Measurements from ENCODE around the gene GTF2E1. TPM values are rescaled to one million over a fixed set of nuclear protein-coding genes. Genes with fewer than 3 reads are reported as not detected.
"Not testable (repeated sequence)": the region's sequence is repeated elsewhere in the genome, so short reads cannot be mapped to it uniquely, and the experiment has no call there.

Gene GTF2E1
- polyA plus RNA-seq, 3 donors from 2014 or later: 10.0 to 15.9 (median 11.0) TPM

DNA sequence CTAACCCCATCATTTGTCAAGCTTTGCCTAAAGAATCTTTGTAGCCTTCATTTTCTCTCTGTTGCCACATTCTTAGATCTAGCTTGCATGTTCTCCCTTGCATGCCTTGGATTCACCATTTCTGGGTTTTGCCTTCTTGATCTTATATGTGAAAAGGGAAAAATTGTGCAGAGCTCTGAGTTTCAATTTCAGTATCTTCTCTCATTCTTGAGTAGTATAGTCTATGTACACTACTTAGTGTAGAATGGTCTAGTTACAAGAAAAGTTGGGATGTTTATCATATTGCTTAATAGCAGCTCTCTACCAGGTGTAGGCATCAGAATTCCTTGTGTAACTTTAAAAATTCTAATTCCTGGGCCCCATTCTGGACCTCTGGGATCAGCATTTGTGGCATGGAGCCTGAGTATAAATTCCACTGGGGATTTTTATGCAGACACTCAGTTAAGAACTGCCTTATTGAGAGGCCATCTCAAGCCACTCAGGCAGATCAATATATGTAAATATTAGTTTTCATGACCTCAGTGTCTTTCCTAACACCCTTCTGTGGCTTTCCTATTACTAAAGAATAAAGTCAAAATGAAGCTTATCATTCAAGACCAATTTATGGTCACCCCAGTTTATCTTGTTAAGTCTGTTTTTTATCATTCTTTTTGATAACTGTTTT lies 23.4 kb downstream of the GTF2E1 start:
- Mint-ChIP-seq H3K4me3 (no peak overlapping the region), H3K27ac (no peak overlapping the region), H3K9me3 (no peaks in the 10 kb centered on the region), H3K4me1 (peaks cover 26 to 71% of the 10 kb centered on the region in 2 donors), H3K36me3 (no peaks in the 10 kb centered on the region), H3K27me3 (ENCODE audit: low read depth in 3 of 3) (peaks cover 0 to 1% (median 0%) of the 10 kb centered on the region in 3 donors)
- DNase-seq: no peak

GRCh38 chr3:120766576-120766975 lies 24.0 kb downstream of the GTF2E1 start:
- H3K27ac Mint-ChIP-seq: peak overlapping the region in 1 of 6 donors; percentile 45
- peaks cover 0 to 1% (median 0%) of the 10 kb centered on the region in 3 donors for H3K27me3 Mint-ChIP-seq (ENCODE audit: low read depth in 3 of 3)
- H3K4me3 Mint-ChIP-seq: no peak overlapping the region
- no peaks in the 10 kb centered on the region for H3K9me3 Mint-ChIP-seq
- peaks cover 21 to 66% of the 10 kb centered on the region in 2 donors for H3K4me1 Mint-ChIP-seq
- peaks cover 0 to 2% (median 0%) of the 10 kb centered on the region in 3 donors for H3K36me3 Mint-ChIP-seq
- no peak for DNase-seq

DNA sequence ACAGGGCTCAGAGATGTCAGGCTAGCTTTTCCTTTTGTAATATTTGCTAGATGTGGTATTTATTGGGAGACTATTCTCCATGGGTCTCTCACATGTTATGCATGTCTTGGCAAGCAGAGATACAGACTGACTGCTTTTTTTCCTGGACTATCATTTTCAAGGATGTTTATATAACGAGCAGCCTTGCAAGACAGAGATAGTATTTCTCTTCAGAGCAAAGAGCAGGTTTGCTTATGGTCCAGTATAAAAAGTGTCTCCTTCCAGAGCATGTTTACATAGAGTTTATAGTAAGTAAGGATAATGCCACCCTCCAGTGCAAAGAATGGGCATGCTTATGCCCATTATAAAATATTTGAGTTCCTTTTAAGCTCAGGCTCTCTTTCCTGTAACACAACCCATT lies 24.6 kb downstream of the GTF2E1 start:
- Mint-ChIP-seq H3K4me1 (peaks cover 19 to 63% of the 10 kb centered on the region in 2 donors), H3K4me3 (no peak overlapping the region), H3K27me3 (ENCODE audit: low read depth in 3 of 3) (peaks cover 0 to 1% (median 0%) of the 10 kb centered on the region in 3 donors), H3K36me3 (peaks cover 0 to 3% (median 0%) of the 10 kb centered on the region in 3 donors), H3K27ac (no peak overlapping the region), H3K9me3 (no peaks in the 10 kb centered on the region)
- no peak for DNase-seq

DNA sequence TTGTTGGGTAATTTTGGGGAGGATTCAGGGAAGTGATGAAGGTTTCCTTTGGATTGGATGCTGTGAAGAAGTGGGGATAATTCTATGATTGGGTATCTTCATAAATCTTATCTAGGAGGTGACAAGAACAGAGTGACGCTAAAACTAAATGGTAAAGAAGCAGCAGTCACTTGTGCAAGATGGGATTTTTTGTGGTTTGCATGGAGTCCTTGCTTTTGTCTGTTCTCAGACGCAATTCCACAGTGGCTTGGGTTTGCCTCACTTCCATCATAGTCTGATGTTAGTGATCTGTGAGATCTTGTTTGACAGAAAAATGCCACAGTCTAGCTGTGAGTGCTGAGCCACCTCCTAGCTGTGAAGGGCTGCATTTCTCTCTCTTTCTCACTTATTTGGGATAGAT lies 26.9 kb downstream of the GTF2E1 start:
- no peak overlapping the region for H3K4me3 Mint-ChIP-seq
- peaks cover 15 to 40% of the 10 kb centered on the region in 2 donors for H3K4me1 Mint-ChIP-seq
- H3K9me3 Mint-ChIP-seq: no peaks in the 10 kb centered on the region
- no peak for DNase-seq
- H3K27ac Mint-ChIP-seq: no peak overlapping the region
- peaks cover 0 to 1% (median 0%) of the 10 kb centered on the region in 3 donors for H3K27me3 Mint-ChIP-seq (ENCODE audit: low read depth in 3 of 3)
- peaks cover 0 to 8% (median 4%) of the 10 kb centered on the region in 3 donors for H3K36me3 Mint-ChIP-seq

DNA sequence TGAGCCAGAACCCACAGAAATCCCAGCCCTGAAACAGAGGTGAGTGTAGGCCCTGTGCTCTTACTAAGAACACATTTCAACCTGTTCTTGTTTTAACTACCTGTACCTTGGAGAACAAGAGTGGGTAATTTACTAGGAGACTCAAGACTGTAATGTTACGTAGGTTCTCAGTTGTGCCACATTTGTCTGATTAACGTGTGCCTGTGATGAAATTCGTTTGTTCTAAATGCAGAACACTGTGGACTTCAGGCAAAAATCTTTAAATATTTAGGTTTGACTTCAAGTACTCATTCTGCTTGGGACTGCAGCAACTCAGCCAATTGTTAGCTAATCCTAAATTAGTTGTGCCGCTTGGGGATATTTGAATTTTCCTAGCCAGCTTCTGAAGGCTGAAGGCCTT lies 28.3 kb downstream of the GTF2E1 start:
- Mint-ChIP-seq H3K4me1 (peaks cover 15 to 29% of the 10 kb centered on the region in 2 donors), H3K27ac (no peak overlapping the region), H3K9me3 (no peaks in the 10 kb centered on the region)

GRCh38 chr3:120772081-120772480 lies 29.5 kb downstream of the GTF2E1 start:
- DNase-seq: no peak
- Mint-ChIP-seq H3K27me3 (ENCODE audit: low read depth in 3 of 3) (peaks cover 0 to 1% (median 0%) of the 10 kb centered on the region in 3 donors), H3K27ac (no peak overlapping the region), H3K36me3 (peaks cover 0 to 8% (median 4%) of the 10 kb centered on the region in 3 donors), H3K4me3 (no peak overlapping the region), H3K9me3 (no peaks in the 10 kb centered on the region), H3K4me1 (peaks cover 10 to 21% of the 10 kb centered on the region in 2 donors)

More for the DNA sequence above, 28.3 kb downstream of the GTF2E1 start:
- Mint-ChIP-seq H3K36me3 (peaks cover 0 to 8% (median 4%) of the 10 kb centered on the region in 3 donors), H3K27me3 (ENCODE audit: low read depth in 3 of 3) (peaks cover 0 to 1% (median 0%) of the 10 kb centered on the region in 3 donors), H3K4me3 (no peak overlapping the region)
- no peak for DNase-seq

- no peaks in the 10 kb centered on the region for H3K27me3 Mint-ChIP-seq (ENCODE audit: low read depth in 3 of 3)
- no peaks in the 10 kb centered on the region for H3K9me3 Mint-ChIP-seq
- peaks cover 8% of the 10 kb centered on the region in 2 donors for H3K4me1 Mint-ChIP-seq
- H3K27ac Mint-ChIP-seq: no peak overlapping the region
- no peak overlapping the region for H3K4me3 Mint-ChIP-seq
- peaks cover 0 to 8% (median 4%) of the 10 kb centered on the region in 3 donors for H3K36me3 Mint-ChIP-seq
- DNase-seq: no peak
These were observed 31.4 kb downstream of the GTF2E1 start for GRCh38 chr3:120773932-120774331.

- Mint-ChIP-seq H3K27me3 (ENCODE audit: low read depth in 3 of 3) (no peaks in the 10 kb centered on the region), H3K27ac (no peak overlapping the region), H3K4me1 (peaks cover 0 to 9% of the 10 kb centered on the region in 2 donors), H3K9me3 (no peaks in the 10 kb centered on the region), H3K4me3 (no peak overlapping the region), H3K36me3 (peaks cover 0 to 8% (median 4%) of the 10 kb centered on the region in 3 donors)
- no peak for DNase-seq
These were observed 32.9 kb downstream of the GTF2E1 start for GRCh38 chr3:120775411-120775810.

- H3K27ac Mint-ChIP-seq: peak overlapping the region in 1 of 6 donors; percentile 36
- H3K4me3 Mint-ChIP-seq: no peak overlapping the region
- H3K27me3 Mint-ChIP-seq (ENCODE audit: low read depth in 3 of 3): peaks cover 0 to 2% (median 0%) of the 10 kb centered on the region in 3 donors
- peaks cover 0 to 4% of the 10 kb centered on the region in 2 donors for H3K4me1 Mint-ChIP-seq
- peaks cover 6 to 16% (median 9%) of the 10 kb centered on the region in 3 donors for H3K36me3 Mint-ChIP-seq
- no peaks in the 10 kb centered on the region for H3K9me3 Mint-ChIP-seq
- DNase-seq: no peak
These were observed 36.2 kb downstream of the GTF2E1 start for GRCh38 chr3:120778776-120779175.

DNA sequence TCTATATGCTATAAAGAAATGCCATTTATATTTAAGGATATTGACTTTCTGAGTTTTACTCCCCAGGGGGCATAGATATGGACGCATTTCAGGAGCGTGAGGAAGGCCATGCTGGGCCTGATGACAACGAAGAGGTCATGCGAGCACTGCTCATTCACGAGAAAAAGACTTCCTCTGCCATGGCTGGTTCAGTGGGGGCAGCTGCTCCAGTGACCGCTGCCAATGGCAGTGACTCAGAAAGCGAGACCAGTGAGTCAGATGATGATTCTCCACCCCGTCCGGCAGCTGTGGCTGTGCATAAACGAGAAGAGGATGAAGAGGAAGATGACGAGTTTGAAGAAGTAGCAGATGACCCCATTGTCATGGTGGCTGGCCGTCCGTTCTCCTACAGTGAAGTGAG lies 38.4 kb downstream of the GTF2E1 start:
- Mint-ChIP-seq H3K9me3 (no peaks in the 10 kb centered on the region), H3K36me3 (peaks cover 6 to 21% (median 9%) of the 10 kb centered on the region in 3 donors), H3K27me3 (ENCODE audit: low read depth in 3 of 3) (peaks cover 0 to 2% (median 0%) of the 10 kb centered on the region in 3 donors), H3K27ac (no peak overlapping the region), H3K4me3 (no peak overlapping the region), H3K4me1 (peaks cover 0 to 4% of the 10 kb centered on the region in 2 donors)
- DNase-seq: no peak

GRCh38 chr3:120785832-120786231 lies 43.3 kb downstream of the GTF2E1 start:
- not testable (repeated sequence) for H3K9me3 Mint-ChIP-seq; H3K27ac Mint-ChIP-seq; DNase-seq; H3K4me1 Mint-ChIP-seq; H3K4me3 Mint-ChIP-seq; H3K27me3 Mint-ChIP-seq (ENCODE audit: low read depth in 3 of 3)
- H3K36me3 Mint-ChIP-seq: peaks cover 9 to 21% (median 11%) of the 10 kb centered on the region in 3 donors

DNA sequence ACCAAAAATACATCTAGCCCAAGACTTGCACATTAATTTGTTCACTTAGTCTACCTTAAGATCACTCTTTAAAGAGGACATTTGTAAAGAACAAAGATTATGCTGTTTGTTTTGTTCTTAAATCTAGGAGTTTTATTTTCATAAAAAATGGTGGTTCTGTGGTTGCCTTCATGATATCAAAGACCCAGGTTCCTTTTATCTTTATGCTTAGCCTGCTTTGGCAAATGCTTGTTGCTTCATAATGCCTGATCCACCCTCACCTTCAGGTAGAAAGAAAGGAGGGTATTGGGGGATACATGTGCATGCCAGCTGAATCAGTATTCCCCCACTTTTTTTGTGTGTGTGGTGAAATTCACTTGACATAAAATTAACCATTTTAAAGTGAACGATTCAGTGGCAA lies 48.5 kb downstream of the GTF2E1 start:
- DNase-seq: no peak
- Mint-ChIP-seq H3K4me3 (no peak overlapping the region), H3K9me3 (peaks cover 0 to 2% (median 0%) of the 10 kb centered on the region in 6 donors), H3K27me3 (ENCODE audit: low read depth in 3 of 3) (no peaks in the 10 kb centered on the region), H3K36me3 (peaks cover 0 to 5% (median 0%) of the 10 kb centered on the region in 3 donors), H3K4me1 (no peaks in the 10 kb centered on the region), H3K27ac (no peak overlapping the region)

DNA sequence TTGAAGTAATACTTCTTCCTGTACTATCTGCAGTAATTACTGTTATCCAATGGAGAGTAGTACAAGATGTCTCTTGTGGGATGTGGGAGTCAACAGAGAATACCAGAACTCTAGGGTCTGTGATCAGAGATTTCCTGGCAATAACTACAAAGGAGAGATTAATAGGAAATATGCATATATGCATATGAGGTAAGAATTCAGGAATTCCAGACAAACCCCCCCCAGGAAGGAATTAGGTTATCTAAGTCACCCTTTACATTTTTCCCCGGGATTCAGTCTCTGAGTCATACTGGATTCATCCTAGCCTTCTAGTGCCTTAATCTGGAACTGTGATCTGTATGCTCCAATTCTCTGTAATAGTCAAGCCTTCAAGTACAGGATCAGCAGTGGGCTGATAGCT lies 49.4 kb downstream of the GTF2E1 start:
- DNase-seq: no peak
- no peak overlapping the region for H3K4me3 Mint-ChIP-seq
- no peaks in the 10 kb centered on the region for H3K27me3 Mint-ChIP-seq (ENCODE audit: low read depth in 3 of 3)
- H3K27ac Mint-ChIP-seq: no peak overlapping the region
- H3K36me3 Mint-ChIP-seq: peaks cover 0 to 5% (median 0%) of the 10 kb centered on the region in 3 donors
- H3K9me3 Mint-ChIP-seq: no peaks in the 10 kb centered on the region
- no peaks in the 10 kb centered on the region for H3K4me1 Mint-ChIP-seq

DNA sequence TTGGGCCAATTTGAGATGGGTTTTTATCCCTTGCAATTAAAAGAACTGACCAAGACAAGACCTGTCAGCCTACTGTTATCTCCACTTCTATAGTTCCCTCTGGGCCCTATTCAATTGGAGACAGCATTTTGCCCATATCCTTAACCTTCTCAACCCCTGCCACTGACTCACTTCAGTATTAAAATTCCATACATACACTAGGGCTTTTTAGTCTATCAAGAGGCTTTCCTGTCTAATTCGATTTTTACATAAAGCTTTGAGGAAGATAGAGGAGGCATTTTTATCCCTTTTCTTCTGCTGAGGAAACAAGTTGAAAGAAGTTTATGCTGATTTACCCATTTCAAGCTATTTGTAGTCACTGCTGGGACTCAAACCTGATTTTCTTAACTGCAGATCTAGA lies 51.1 kb downstream of the GTF2E1 start:
- peaks cover 0 to 5% (median 0%) of the 10 kb centered on the region in 3 donors for H3K36me3 Mint-ChIP-seq

More for the DNA sequence above, 51.1 kb downstream of the GTF2E1 start:
- Mint-ChIP-seq H3K9me3 (no peaks in the 10 kb centered on the region), H3K27ac (no peak overlapping the region), H3K4me1 (no peaks in the 10 kb centered on the region), H3K27me3 (ENCODE audit: low read depth in 3 of 3) (peaks cover 0 to 3% (median 0%) of the 10 kb centered on the region in 3 donors), H3K4me3 (no peak overlapping the region)
- no peak for DNase-seq

Data from immature natural killer cell (primary cell).